Activated CD4-positive, alpha-beta T cell treated with anti-CD3 and anti-CD28 coated beads, Interleukin-2, Interleukin-4, amounts not matched to agents 100 ng/mL and 50 ng/mL, durations not matched to agents 16 hours and 8 hours (primary cell): ENCODE data around the gene ZIC4.

Experiments
- DNase-seq: peaks from one replicate; pipeline ENCODE4 v3.0.0-alpha.2; 2020; ENCODE audit warnings: low spot score

Gene ZIC4

GRCh38 chr3:147370349-147370748 is 36.0 kb downstream of the ZIC4 start:
- DNase-seq = no peak

GRCh38 chr3:147369661-147370123 is 36.7 kb downstream of the ZIC4 start:
- DNase-seq = no peak

GRCh38 chr3:147369231-147369630 is 37.1 kb downstream of the ZIC4 start:
- no peak for DNase-seq

GRCh38 chr3:147368561-147369221 is 37.7 kb downstream of the ZIC4 start:
- no peak for DNase-seq

GRCh38 chr3:147368151-147368550 is 38.2 kb downstream of the ZIC4 start:
- no peak for DNase-seq

GRCh38 chr3:147367676-147368075 is 38.7 kb downstream of the ZIC4 start:
- DNase-seq = no peak

GRCh38 chr3:147365196-147366115 is 40.9 kb downstream of the ZIC4 start:
- no peak for DNase-seq

GRCh38 chr3:147364771-147365170 is 41.6 kb downstream of the ZIC4 start:
- DNase-seq = no peak

- DNase-seq = peak; percentile 53
Measured at GRCh38 chr3:147361454-147362420, 44.6 kb downstream of the ZIC4 start.

GRCh38 chr3:147360646-147361453 is 45.5 kb downstream of the ZIC4 start:
- DNase-seq = no peak

- DNase-seq = no peak
Measured at GRCh38 chr3:147360051-147360439, 46.3 kb downstream of the ZIC4 start.

GRCh38 chr3:147359177-147360050 is 46.9 kb downstream of the ZIC4 start:
- no peak for DNase-seq

GRCh38 chr3:147358144-147358992 is 48.0 kb downstream of the ZIC4 start:
- DNase-seq = no peak

- DNase-seq = no peak
Measured at GRCh38 chr3:147356909-147357900, 49.1 kb downstream of the ZIC4 start.

- DNase-seq = no peak
Measured at GRCh38 chr3:147356145-147356908, 50.0 kb downstream of the ZIC4 start.

- DNase-seq = no peak
Measured at GRCh38 chr3:147355753-147356090, 50.6 kb downstream of the ZIC4 start.

GRCh38 chr3:147355084-147355752 is 51.1 kb downstream of the ZIC4 start:
- no peak for DNase-seq
